Caki2 (cell line): ENCODE measurements around the gene NFATC3. TPM values are rescaled to one million over a fixed set of nuclear protein-coding genes. Genes with fewer than 3 reads are reported as not detected.

Experiments
- DNase-seq: peaks from one replicate; pipeline ENCODE4 v3.0.0-alpha.2; 2015; ENCODE audit warnings: low read depth
- in situ Hi-C: cut with HindIII; loops from 2 replicates; pipeline ENCODE4 v1.10.0; 2016; ENCODE audit warnings: low sequenced_read_pairs, low pct_unique_long_range_greater_than_20kb, mixed read lengths
- total RNA-seq: library from RNA; depleted of rRNA; stranded (reverse); fragments of >200 nt; shearing (Covaris generic); gene quantifications from 2 replicates; pipeline ENCODE4 v1.2.3, GENCODE V29; 2014; ENCODE audit warnings: low replicate concordance; rRNA removed

The NFATC3 gene
- total RNA-seq, 1 experiment from 2014 or later = 15.9 TPM

DNA sequence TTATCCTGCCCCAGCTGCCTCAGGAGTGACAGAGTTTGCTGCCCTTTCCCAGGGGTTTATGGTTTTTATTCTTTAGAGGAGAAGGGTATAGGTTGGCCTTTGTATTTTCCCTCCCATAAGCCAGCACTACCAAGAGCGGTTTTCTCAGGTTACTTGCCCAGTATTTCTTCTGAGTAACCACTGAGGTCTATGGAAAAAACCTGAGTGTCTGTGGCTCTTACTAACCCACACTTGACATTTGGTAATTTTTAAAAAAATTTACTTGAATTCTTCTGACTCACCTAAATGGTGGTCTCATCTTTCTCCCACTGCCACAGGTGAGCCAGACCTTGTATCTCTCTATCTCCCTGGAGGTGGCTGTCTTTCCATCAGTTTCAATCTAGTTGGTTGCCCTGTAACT is 185.2 kb downstream of the NFATC3 start:
- no peak for DNase-seq

DNA sequence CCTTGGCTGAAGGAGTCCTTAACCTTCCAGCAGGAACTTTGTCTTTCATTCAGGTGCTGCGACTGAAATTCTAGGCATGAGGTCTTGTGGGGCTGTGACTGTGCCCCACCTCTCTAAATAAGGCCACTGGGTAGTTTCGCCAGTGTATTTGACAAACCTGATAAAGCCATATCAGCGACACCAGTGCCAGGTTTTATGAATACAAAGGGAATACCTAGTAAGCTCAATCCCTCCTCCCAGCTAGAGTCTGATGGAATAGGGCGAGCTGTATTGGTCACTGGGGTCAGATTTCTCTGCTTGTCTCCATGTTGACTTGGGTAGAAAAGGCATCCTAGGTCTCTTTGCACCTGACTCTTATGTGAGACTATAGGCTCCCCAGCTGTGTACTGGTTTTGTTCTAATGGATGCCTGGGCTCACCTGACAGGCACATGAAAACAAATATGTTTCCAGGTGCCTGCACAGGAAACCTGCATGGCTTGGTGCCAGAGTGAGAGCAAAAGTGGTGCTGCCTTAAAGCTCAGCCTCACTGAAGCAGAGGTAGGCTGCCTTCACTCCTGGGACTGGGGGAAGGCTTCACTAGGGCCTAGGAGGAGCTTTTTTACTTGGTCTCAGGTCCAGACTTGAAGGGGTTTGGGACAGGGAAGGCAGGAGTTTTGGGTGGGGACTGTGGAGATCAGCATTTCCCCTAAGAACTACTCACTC is 187.5 kb downstream of the NFATC3 start:
- in situ Hi-C loops = no loop called here
- no peak for DNase-seq

More for the DNA sequence above, 185.2 kb downstream of the NFATC3 start:
- in situ Hi-C loops = no loop called here

DNA sequence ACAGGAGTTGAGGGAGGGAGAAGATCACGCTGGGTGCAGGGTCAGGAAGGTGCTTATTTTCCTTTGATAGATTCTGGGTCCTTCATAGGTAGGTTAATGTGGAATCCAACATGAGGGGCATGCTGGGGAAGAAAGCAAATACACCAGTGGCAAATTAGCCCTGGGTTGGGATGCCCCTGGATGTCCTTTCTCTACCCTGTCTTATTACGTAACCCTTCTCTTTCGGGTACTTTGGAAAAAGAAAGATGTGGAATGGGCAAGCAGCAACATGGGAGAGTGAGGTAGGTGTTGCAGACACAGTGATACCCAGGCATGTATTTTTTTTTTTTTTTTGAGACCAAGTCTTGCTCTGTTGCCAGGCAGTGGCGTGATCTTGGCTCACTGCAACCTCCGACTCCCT is 188.3 kb downstream of the NFATC3 start:
- in situ Hi-C loops = no loop called here

DNA sequence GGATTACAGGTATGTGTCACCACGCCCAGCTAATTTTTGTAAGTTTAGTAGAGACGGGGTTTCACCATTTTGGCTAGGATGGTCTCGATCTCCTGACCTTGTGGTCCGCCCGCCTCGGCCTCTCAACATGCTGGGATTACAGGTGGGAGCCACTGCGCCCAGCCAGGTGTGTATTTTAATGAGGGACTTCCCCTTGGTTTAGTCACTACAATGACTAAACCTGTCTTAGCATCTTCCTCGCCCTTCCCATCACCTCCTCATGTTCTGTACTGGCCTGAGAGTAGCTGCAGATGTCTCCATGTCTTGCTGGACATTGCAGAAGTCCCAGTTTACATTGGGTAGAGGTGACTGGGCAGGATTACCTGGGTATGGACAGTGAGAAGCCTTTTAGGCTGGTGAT is 188.7 kb downstream of the NFATC3 start:
- no peak for DNase-seq
- in situ Hi-C loops = no loop called here

More for the DNA sequence above, 188.3 kb downstream of the NFATC3 start:
- no peak for DNase-seq

DNA sequence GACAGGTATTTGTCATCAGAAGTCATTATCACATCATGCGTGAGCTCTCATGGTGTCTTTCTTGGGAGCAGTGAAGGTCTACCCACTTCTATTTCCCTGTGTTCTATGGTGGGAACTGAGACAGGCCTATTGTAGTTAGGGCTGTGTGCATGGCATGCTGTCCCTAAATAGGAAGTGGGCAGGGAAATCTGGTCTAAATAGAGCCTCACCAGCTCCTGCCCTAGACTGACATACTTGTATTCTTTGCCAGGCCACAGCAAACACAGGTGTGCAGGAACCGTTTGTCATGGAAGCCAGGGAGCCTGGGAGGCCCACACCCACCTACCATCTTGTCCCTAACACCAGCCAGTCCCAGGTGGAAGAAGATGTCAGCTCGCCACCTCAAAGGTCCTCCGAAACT is 189.3 kb downstream of the NFATC3 start:
- in situ Hi-C loops = no loop called here
- DNase-seq = no peak

DNA sequence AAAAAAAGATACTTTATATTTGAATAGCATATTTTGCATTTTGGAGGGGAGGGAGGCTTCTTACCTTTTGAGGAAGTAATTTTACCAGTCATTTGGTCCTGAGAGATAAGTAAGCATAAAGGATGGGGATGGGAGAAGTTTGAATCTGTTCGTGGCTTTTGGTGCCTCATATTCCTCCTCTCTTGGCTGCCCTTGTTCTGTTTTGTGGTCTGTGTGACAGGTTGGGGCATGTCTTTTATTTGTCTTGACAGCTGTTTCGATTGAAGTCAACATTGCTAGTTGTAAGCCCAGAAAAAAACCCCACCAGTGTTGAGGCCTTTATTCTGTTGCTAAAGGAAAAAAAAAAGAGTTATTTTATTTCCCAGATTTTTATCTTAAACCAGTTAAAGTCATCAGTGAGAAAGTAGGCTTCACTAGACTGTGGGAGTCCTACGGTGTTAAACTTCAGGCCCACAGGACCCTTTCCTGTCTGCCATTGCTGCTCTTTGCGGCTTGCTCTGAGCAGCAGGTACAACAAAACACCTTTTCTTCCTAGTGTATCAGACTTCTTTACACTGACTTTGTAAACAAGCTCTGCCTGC is 190.5 kb downstream of the NFATC3 start:
- no peak for DNase-seq
- in situ Hi-C loops = no loop called here

DNA sequence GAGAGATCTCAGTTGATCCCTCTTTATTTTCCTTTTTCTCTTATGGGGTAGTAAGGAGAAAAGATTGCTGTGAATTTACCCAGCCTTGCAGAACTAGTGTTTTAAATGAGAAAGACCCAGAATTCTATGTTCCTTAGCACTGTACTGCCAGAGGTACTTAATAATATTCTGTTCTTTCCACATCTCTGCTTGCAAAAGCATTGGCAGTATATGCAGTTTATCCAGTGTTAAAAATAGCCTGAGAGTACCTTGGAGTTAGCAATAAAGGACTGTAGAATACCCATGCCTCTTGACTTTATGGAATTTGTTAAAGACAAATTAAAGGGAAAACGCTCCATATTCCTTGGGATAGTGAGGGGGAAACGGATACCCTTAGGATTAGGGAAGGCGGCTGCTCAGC is 191.1 kb downstream of the NFATC3 start:
- in situ Hi-C loops = no loop called here
- DNase-seq = no peak

Other genes with a start within 250 kb of the NFATC3 start
- 42.3 and 56.6 TPM in 2 replicates for gene THAP11, start 243.1 kb upstream of the NFATC3 start, total RNA-seq
- gene NUTF2, start 238.4 kb upstream of the NFATC3 start, total RNA-seq = 240 and 242 TPM in 2 replicates
- gene CENPT, start 237.7 kb upstream of the NFATC3 start, total RNA-seq = 14.4 and 24.4 TPM in 2 replicates
- gene EDC4, start 212.3 kb upstream of the NFATC3 start, total RNA-seq = 43.7 and 46.6 TPM in 2 replicates
- gene NRN1L, start 200.5 kb upstream of the NFATC3 start, total RNA-seq = 0.84 and 23.3 TPM in 2 replicates
- gene PSKH1, start 192.1 kb upstream of the NFATC3 start, total RNA-seq = 18.0 and 25.9 TPM in 2 replicates
- 1.1 TPM in 1 of 2 replicates, not detected in the other for gene CTRL, start 153.5 kb upstream of the NFATC3 start, total RNA-seq
- 28.8 and 62.9 TPM in 2 replicates for gene PSMB10, start 148.5 kb upstream of the NFATC3 start, total RNA-seq
- 1.7 and 4.6 TPM in 2 replicates for gene LCAT, start 141.2 kb upstream of the NFATC3 start, total RNA-seq
- 19.8 and 49.8 TPM in 2 replicates for gene SLC12A4, start 116.7 kb upstream of the NFATC3 start, total RNA-seq
- not detected in 2 replicates for gene DPEP3, start 104.9 kb upstream of the NFATC3 start, total RNA-seq
- not detected in 2 replicates for gene DPEP2, start 85.9 kb upstream of the NFATC3 start, total RNA-seq
- not detected in 2 replicates for gene DPEP2NB, start 69.5 kb upstream of the NFATC3 start, total RNA-seq
- gene DDX28, start 62.1 kb upstream of the NFATC3 start, total RNA-seq = 21.6 and 28.9 TPM in 2 replicates
- gene DUS2, start 62.1 kb upstream of the NFATC3 start, total RNA-seq = 17.5 and 29.2 TPM in 2 replicates
- not detected in 2 replicates for gene ESRP2, start 150.8 kb downstream of the NFATC3 start, total RNA-seq
- gene PLA2G15, start 160.0 kb downstream of the NFATC3 start, total RNA-seq = 43.0 and 61.5 TPM in 2 replicates
- gene SLC7A6, start 179.2 kb downstream of the NFATC3 start, total RNA-seq = 13.9 and 21.4 TPM in 2 replicates
- 11.9 and 13.2 TPM in 2 replicates for gene SLC7A6OS, start 225.6 kb downstream of the NFATC3 start, total RNA-seq
- 44.7 and 92.0 TPM in 2 replicates for gene PRMT7, start 225.6 kb downstream of the NFATC3 start, total RNA-seq